DND-41 (cell line): ENCODE data around the gene NUDCD3.

Experiments used
- EZH2 ChIP-seq: IDR thresholded peaks from 3 replicates; pipeline ENCODE4 v1.6.1; 2012; ENCODE audit warnings: borderline replicate concordance, low read depth, mild to moderate bottlenecking, moderate library complexity, low read length, inconsistent platforms; ENCODE audit not compliant: severe bottlenecking
- TF ChIP-seq, protein P1 (sequence below): IDR thresholded peaks from 2 replicates; pipeline ENCODE4 v1.5.1; 2012; ENCODE audit warnings: borderline replicate concordance, low read length, moderate library complexity, mild to moderate bottlenecking; ENCODE audit not compliant: poor library complexity, severe bottlenecking; ENCODE audit errors: extremely low read depth

GRCh38 chr7:44470628-44471245 is 19.7 kb downstream of the NUDCD3 start:
- TF ChIP-seq, protein P1, sequence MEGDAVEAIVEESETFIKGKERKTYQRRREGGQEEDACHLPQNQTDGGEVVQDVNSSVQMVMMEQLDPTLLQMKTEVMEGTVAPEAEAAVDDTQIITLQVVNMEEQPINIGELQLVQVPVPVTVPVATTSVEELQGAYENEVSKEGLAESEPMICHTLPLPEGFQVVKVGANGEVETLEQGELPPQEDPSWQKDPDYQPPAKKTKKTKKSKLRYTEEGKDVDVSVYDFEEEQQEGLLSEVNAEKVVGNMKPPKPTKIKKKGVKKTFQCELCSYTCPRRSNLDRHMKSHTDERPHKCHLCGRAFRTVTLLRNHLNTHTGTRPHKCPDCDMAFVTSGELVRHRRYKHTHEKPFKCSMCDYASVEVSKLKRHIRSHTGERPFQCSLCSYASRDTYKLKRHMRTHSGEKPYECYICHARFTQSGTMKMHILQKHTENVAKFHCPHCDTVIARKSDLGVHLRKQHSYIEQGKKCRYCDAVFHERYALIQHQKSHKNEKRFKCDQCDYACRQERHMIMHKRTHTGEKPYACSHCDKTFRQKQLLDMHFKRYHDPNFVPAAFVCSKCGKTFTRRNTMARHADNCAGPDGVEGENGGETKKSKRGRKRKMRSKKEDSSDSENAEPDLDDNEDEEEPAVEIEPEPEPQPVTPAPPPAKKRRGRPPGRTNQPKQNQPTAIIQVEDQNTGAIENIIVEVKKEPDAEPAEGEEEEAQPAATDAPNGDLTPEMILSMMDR = no peak
- no peak for TF ChIP-seq EZH2
